GM10248 (cell line): ENCODE data around the gene CTRL.

Experiments
- CTCF ChIA-PET: fragments of 300-600 bp; sonication (Branson Sonifier 250); formaldehyde crosslinking; extraction: SDS; loops from one replicate; lab custom pipeline; 2021; ENCODE audit warnings: antibody characterized with exemption; lab: Yijun Ruan, JAX
- POLR2A ChIA-PET: fragments of 350-650 bp; sonication (Branson Sonifier 250); formaldehyde crosslinking; extraction: SDS; loops from one replicate; lab custom pipeline; 2020; ENCODE audit warnings: antibody characterized with exemption; lab: Yijun Ruan, JAX
- DNase-seq: peaks from one replicate; pipeline ENCODE4 v3.0.0; 2012; ENCODE audit errors: extremely low spot score
- TF ChIP-seq, protein P1 (sequence below): IDR thresholded peaks from 2 replicates; pipeline ENCODE4 v1.5.1; 2012; ENCODE audit warnings: mild to moderate bottlenecking, low read depth; ENCODE audit errors: extremely low read depth, missing control alignments, control extremely low read depth

The CTRL gene

GRCh38 chr16:67881621-67882161, 50.0 kb downstream of the CTRL start:
- ChIA-PET POLR2A (interaction anchor here (0.9 kb wide), 1 partner anchor 11 kb away, joined by 4 read pairs; the partner anchor contains the start of gene PSKH1), CTCF (interaction anchor here (1.0 to 5.7 kb wide), 15 partner anchors 7 to 210 kb away, joined by 3 to 72 read pairs (median 12); partner anchors contain the start of genes DDX28, DUS2, EDC4 and PSKH1)
- no peak for DNase-seq
- TF ChIP-seq, protein P1, sequence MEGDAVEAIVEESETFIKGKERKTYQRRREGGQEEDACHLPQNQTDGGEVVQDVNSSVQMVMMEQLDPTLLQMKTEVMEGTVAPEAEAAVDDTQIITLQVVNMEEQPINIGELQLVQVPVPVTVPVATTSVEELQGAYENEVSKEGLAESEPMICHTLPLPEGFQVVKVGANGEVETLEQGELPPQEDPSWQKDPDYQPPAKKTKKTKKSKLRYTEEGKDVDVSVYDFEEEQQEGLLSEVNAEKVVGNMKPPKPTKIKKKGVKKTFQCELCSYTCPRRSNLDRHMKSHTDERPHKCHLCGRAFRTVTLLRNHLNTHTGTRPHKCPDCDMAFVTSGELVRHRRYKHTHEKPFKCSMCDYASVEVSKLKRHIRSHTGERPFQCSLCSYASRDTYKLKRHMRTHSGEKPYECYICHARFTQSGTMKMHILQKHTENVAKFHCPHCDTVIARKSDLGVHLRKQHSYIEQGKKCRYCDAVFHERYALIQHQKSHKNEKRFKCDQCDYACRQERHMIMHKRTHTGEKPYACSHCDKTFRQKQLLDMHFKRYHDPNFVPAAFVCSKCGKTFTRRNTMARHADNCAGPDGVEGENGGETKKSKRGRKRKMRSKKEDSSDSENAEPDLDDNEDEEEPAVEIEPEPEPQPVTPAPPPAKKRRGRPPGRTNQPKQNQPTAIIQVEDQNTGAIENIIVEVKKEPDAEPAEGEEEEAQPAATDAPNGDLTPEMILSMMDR, result no peak

- POLR2A ChIA-PET, result no interaction called here
- TF ChIP-seq, protein P1, result no peak
- DNase-seq, result no peak
- CTCF ChIA-PET, result interaction anchor here (0.9 kb wide), 1 partner anchor 13 kb away, joined by 3 read pairs; no protein-coding TSS in a partner anchor
These were observed 51.1 kb downstream of the CTRL start for GRCh38 chr16:67880584-67880983.

DNA sequence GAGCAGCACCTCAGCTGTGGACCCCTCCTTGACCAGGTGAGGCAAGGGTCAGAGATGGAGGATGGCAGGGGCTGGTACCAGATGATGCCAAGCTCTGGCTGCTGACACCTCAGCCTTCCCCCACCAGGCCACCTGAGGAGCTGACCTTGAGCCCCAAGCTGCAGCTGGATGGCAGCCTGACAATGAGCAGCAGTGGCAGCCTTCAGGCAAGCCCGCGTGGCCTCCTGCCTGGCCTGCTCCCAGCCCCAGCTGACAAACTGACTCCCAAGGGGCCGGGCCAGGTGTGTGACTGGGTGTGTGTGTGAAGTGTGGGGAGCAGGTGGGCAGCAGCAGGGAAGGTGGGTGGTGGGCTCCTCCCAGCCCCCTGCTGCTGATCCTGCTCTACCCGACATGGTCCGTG, 51.7 kb downstream of the CTRL start:
- TF ChIP-seq, protein P1, result no peak
- POLR2A ChIA-PET, result no interaction called here
- no peak for DNase-seq
- CTCF ChIA-PET, result interaction anchor here (0.9 to 1.5 kb wide), 2 partner anchors 10 to 13 kb away, joined by 3 to 4 read pairs; no protein-coding TSS in a partner anchor
